Fibroblast of mammary gland (primary cell): ENCODE results near the gene CPNE5.
"Not testable (repeated sequence)": the region's sequence is repeated elsewhere in the genome, so short reads cannot be mapped to it uniquely, and the experiment has no call there.

Experiments
- DNase-seq: peaks from one replicate; pipeline ENCODE4 v3.0.0-alpha.2; 2010; ENCODE audit warnings: low read depth
- H3K4me3 ChIP-seq: 2 replicates; pipeline ENCODE4 v1.5.1; 2011; ENCODE audit warnings: low read depth, mild to moderate bottlenecking, low read length, moderate library complexity; ENCODE audit not compliant: control insufficient read depth
- TF ChIP-seq, protein P1 (sequence below): conservative IDR thresholded peaks from 2 replicates; pipeline ENCODE4 v1.5.1; 2011; ENCODE audit warnings: low read depth, low read length, inconsistent platforms; ENCODE audit not compliant: control insufficient read depth, insufficient read depth

The CPNE5 gene

DNA sequence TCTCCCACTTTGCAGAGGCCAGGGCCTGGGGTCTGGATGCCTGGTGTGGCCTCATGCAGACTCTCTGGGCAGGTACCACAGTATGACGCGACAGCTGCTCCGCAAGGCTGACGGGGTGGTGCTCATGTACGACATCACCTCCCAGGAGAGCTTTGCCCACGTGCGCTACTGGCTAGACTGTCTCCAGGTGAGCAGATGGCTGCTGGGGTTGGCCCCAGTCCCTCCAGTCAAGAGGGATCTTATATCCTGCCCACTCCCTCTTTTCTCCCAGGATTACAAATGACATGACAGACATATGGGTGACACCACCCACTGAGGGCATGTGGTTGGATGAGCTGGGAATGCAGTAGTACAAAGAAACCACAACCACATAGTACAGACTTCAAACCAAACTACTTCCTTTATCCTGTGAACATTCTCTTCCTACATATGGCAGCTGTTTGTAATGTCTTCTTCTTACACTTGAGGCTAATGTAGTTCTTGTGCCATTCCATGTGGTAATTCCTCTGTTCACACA is 111.7 kb downstream of the CPNE5 start:
- H3K4me3 ChIP-seq, result no peak overlapping the region
- DNase-seq, result peak; percentile 37
- TF ChIP-seq, protein P1, sequence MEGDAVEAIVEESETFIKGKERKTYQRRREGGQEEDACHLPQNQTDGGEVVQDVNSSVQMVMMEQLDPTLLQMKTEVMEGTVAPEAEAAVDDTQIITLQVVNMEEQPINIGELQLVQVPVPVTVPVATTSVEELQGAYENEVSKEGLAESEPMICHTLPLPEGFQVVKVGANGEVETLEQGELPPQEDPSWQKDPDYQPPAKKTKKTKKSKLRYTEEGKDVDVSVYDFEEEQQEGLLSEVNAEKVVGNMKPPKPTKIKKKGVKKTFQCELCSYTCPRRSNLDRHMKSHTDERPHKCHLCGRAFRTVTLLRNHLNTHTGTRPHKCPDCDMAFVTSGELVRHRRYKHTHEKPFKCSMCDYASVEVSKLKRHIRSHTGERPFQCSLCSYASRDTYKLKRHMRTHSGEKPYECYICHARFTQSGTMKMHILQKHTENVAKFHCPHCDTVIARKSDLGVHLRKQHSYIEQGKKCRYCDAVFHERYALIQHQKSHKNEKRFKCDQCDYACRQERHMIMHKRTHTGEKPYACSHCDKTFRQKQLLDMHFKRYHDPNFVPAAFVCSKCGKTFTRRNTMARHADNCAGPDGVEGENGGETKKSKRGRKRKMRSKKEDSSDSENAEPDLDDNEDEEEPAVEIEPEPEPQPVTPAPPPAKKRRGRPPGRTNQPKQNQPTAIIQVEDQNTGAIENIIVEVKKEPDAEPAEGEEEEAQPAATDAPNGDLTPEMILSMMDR, result no peak

DNA sequence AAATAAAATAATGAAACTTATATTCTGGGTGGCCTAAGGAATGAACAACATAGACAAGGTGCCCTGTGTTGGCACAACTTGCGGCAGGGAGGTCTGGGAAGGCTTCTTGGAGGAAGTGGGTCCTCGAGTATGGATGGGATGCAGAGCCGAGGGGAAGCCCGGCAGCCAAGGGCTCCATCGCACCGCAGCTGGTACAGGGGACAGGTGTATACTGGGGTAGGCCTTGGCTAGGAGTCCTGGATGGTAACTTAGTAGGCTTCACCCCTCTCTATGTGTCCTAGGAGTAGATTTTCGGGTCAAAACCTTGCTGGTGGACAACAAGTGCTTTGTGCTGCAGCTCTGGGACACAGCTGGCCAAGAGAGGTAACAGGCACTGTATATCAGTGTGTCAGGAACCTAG is 113.7 kb downstream of the CPNE5 start:
- DNase-seq, result no peak
- TF ChIP-seq, protein P1, result no peak
- H3K4me3 ChIP-seq, result no peak overlapping the region

DNA sequence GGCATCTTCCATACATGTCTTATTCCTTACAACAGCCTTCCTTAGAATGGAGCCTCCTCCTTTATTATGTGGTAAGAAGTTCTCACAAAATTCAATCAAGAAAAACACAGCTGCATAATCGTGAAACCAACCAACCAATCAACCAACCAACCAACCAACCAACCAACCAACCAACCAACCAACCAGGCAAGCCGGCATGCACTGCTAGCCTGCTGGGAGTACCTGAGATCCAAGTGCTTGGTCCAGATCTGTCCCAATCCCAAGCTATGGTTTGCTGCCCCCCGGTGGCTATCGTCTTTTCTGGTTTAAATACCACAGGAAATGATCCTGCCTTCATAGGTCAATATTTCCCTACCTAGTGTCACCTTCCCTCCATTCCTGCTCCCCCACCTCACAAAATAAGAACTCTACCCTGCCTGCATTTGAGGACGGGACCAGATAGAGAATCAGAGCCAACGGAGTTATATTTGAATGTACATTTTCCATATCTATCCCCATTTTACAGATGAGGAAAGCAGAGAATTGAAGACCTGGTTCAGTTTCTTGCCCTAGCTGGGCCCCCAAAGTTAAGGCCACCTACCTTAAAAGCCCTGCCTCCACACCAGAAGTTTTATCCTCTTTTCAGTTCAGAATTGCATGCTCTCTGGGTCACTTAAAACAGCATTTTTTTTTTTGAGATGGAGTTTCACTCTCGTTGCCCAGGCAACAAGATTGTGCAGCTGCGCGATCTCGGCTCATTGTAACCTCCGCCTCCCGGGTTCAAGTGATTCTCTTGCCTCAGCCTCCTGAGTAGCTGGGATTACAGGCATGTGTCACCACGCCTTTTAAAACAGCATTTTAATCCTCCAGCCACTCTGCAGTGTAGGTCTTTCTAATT is 114.5 kb downstream of the CPNE5 start:
- TF ChIP-seq, protein P1, result peak; percentile 72

DNA sequence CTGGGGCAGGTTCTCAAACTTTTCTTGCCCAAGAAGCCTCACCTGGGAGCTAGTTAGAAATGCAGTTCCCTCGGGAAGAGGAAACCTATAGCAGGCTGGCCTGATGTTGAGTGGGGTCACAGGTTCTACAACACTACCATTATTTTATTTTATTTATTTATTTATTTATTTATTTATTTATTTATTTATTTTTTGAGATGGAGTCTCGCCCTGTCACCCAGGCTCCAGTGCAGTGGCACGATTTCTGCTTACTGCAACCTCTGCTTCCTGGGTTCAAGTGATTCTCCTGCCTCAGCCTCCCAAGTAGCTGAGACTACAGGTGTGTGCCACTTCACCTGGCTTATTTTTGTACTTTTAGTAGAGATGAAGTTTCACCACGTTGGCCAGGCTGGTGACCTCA is 115.3 kb downstream of the CPNE5 start:
- not testable (repeated sequence) for H3K4me3 ChIP-seq, DNase-seq

More for the DNA sequence above, 114.5 kb downstream of the CPNE5 start:
- DNase-seq, result peak; percentile 70
- no peak overlapping the region for H3K4me3 ChIP-seq

DNA sequence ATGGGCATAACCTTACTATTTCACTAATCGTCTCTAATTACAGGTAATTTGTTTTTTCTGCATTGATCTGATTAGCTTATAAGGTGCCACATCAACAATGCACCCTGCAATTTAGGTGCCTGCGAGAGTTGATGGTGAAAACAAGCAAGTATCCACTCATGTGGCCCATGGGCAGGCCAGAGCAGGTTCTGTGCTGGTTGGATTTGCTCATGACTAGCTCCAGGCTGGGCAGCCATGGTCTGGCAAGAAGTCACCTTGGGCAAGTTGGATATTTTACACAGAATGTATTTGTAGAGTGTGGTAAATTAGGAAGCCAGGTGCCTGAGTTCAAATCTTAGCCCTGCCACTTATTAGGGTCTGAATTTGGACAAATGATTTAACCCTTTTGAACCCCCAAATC is 116.4 kb downstream of the CPNE5 start:
- H3K4me3 ChIP-seq, result no peak overlapping the region
- no peak for DNase-seq
- TF ChIP-seq, protein P1, result no peak

DNA sequence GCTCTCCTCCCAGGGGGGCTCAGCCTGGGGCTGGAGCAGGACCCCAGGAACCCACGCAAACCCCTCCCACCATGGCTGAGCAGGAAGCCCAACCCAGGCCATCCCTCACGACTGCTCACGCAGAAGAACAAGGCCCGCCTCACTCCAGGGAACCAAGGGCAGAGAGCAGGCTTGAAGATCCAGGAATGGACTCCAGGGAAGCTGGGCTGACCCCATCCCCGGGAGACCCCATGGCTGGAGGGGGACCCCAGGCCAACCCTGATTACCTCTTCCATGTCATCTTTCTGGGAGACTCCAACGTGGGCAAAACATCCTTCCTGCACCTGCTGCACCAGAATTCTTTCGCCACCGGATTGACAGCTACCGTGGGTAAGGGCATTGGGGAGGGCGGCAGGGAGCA is 116.9 kb downstream of the CPNE5 start:
- H3K4me3 ChIP-seq, result no peak overlapping the region
- TF ChIP-seq, protein P1, result no peak
- DNase-seq, result no peak

DNA sequence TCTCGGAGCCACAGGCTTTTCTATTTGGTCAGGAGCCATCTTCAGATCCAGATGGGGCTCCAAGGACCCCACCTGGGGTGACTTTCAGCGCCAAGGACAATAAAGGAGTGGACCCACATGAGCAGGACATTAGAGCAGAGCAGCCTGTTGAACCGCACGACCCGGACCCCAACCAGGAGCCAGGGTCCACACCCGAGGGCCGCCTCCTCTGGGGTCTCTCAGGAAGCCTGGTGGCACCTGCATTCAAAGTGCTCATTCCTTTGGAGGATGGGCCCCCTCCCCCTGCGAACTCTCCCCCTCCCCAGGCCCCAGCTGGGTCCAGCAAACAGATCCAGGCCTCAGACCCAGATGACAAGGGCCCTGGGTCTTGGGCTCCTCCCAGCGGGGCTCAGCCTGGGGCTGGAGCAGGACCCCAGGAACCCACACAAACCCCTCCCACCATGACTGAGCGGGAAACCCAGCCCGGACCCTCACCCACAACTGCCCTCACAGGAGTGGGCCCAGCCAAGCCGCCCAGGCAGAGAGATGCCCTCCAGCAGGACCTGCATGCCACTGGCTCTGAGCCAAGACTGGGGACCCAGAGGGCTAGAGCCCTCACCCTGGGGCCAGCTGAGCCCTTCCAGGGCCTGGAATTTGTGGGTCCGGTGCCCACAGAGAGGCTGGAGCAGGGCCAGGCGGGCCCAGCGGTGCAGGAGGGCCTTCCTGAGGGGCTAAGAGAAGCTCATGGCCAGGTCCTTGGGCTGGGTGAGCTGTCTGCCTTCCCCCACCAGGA is 117.7 kb downstream of the CPNE5 start:
- H3K4me3 ChIP-seq, result no peak overlapping the region
- no peak for DNase-seq
- TF ChIP-seq, protein P1, result no peak
